H1 (cell line): ENCODE data around the gene LMBR1. TPM values are rescaled to one million over a fixed set of nuclear protein-coding genes. Genes with fewer than 3 reads are reported as not detected.

ENCODE experiments used
- CTCF ChIA-PET: fragments of 300-600 bp; sonication (Branson Sonifier 250); formaldehyde crosslinking; loops from one replicate; lab custom pipeline; 2021; ENCODE audit not compliant: partially characterized antibody; lab: Charles Lee
- POLR2A ChIA-PET: fragments of 300-600 bp; sonication (Branson Sonifier 250); formaldehyde crosslinking; loops from one replicate; lab custom pipeline; 2021; ENCODE audit warnings: inconsistent platforms; ENCODE audit not compliant: partially characterized antibody; lab: Charles Lee
- DNase-seq, 2 experiments: peaks; one replicate each; pipeline versions ENCODE4 v3.0.0 to v3.0.0-alpha.2; 2010 to 2022; ENCODE audit warnings: low spot score in 2 of 2, low read depth in 1 of 2, mixed read lengths in 1 of 2
- FAIRE-seq: peaks from 2 replicates; lab custom pipeline; 2011; peaks lifted over from hg19 to GRCh38; lab: Jason Lieb, UNC
- H2AFZ ChIP-seq: 2 replicates; pipeline ENCODE4 v1.8.1; 2012; ENCODE audit warnings: low read length, inconsistent platforms
- H2AK5ac ChIP-seq: 2 replicates; pipeline ENCODE4 v1.6.1; 2013; ENCODE audit warnings: low read depth, low read length
- H2BK120ac ChIP-seq: replicated peaks from 2 replicates; pipeline ENCODE3; 2013; ENCODE audit warnings: low read depth, low read length, inconsistent platforms
- H2BK12ac ChIP-seq: 2 replicates; pipeline ENCODE4 v1.6.1; 2013; ENCODE audit warnings: low read depth, low read length
- H2BK15ac ChIP-seq: 2 replicates; pipeline ENCODE4 v1.6.1; 2013; ENCODE audit warnings: low read length
- H2BK20ac ChIP-seq: 2 replicates; pipeline ENCODE4 v1.6.1; 2013; ENCODE audit warnings: low read length
- H2BK5ac ChIP-seq: 2 replicates; pipeline ENCODE4 v1.6.1; 2013; ENCODE audit warnings: low read depth, low read length
- H3K14ac ChIP-seq: 2 replicates; pipeline ENCODE4 v1.6.1; 2013; ENCODE audit warnings: inconsistent platforms; ENCODE audit not compliant: insufficient read length
- H3K18ac ChIP-seq: 2 replicates; pipeline ENCODE4 v1.6.1; 2013; ENCODE audit warnings: low read length; ENCODE audit errors: extremely low read depth
- H3K23ac ChIP-seq: 2 replicates; pipeline ENCODE4 v1.6.1; 2013; ENCODE audit warnings: inconsistent platforms; ENCODE audit not compliant: insufficient read length
- H3K23me2 ChIP-seq: 2 replicates; pipeline ENCODE4 v1.6.1; 2013; ENCODE audit warnings: low read depth, low read length
- H3K27ac ChIP-seq: 2 replicates; pipeline ENCODE4 v1.6.1; 2011; ENCODE audit warnings: low read depth, low read length, inconsistent platforms
- H3K27me3 ChIP-seq, 4 experiments: replicated peaks in 1 of 4; 1 replicate in 1 of 4; 2 replicates in 3 of 4; pipeline versions ENCODE4 v1.6.1 to v1.8.1; 2011 to 2013; ENCODE audit warnings: low read length in 3 of 4, mild to moderate bottlenecking in 3 of 4, inconsistent platforms in 2 of 4, mixed read lengths in 2 of 4, moderate library complexity in 1 of 4; ENCODE audit not compliant: control insufficient read depth in 3 of 4, insufficient read depth in 3 of 4; ENCODE audit errors: extremely low read depth in 1 of 4
- H3K36me3 ChIP-seq, 4 experiments: 2 replicates each; pipeline versions ENCODE4 v1.6.1 to v1.8.1; 2011 to 2013; ENCODE audit warnings: mild to moderate bottlenecking in 4 of 4, low read length in 3 of 4, moderate library complexity in 2 of 4, control low read depth in 1 of 4, inconsistent platforms in 1 of 4; ENCODE audit not compliant: insufficient read depth in 4 of 4, control insufficient read depth in 2 of 4
- H3K4ac ChIP-seq: replicated peaks from 2 replicates; pipeline ENCODE3; 2013; ENCODE audit warnings: low read length, low read depth, mixed read lengths, inconsistent platforms; ENCODE audit not compliant: insufficient read length
- H3K4me1 ChIP-seq, 4 experiments: replicated peaks in 1 of 4; 1 replicate in 1 of 4; 2 replicates in 3 of 4; pipeline versions ENCODE4 v1.6.1 to v1.8.1; 2011 to 2013; ENCODE audit warnings: low read length in 3 of 4, inconsistent platforms in 2 of 4, mixed read lengths in 1 of 4; ENCODE audit not compliant: insufficient read depth in 4 of 4, control insufficient read depth in 3 of 4
- H3K4me2 ChIP-seq, 2 experiments: 2 replicates each; pipeline versions ENCODE4 v1.6.1 to v1.8.1; 2011 to 2013; ENCODE audit warnings: low read depth in 2 of 2, low read length in 2 of 2, control low read depth in 1 of 2, inconsistent platforms in 1 of 2, mild to moderate bottlenecking in 1 of 2; ENCODE audit not compliant: insufficient read depth in 1 of 2
- H3K4me3 ChIP-seq, 4 experiments: fragments of 200-600, 300-600 bp in 1 of 4; sonication (generic), shearing (Covaris generic), sonication (Bioruptor Twin) in 1 of 4; 2 replicates each; pipeline versions ENCODE4 v1.5.1 to v1.8.1; 2011 to 2016; ENCODE audit warnings: low read length in 4 of 4, low read depth in 3 of 4, control low read depth in 2 of 4, inconsistent platforms in 2 of 4, mild to moderate bottlenecking in 2 of 4, mixed read lengths in 1 of 4, moderate library complexity in 1 of 4; ENCODE audit not compliant: insufficient read depth in 2 of 4; ENCODE audit errors: extremely low read depth in 1 of 4
- H3K56ac ChIP-seq: replicated peaks from 2 replicates; pipeline ENCODE3; 2013; ENCODE audit warnings: low read depth, mild to moderate bottlenecking, mixed read lengths, low read length, inconsistent platforms; ENCODE audit not compliant: insufficient read length
- H3K79me1 ChIP-seq: 2 replicates; pipeline ENCODE4 v1.6.1; 2013; ENCODE audit warnings: low read depth, low read length, control low read depth
- H3K79me2 ChIP-seq, 2 experiments: 2 replicates each; pipeline versions ENCODE4 v1.6.1 to v1.8.1; 2012 to 2013; ENCODE audit warnings: low read length in 2 of 2, mild to moderate bottlenecking in 2 of 2, inconsistent platforms in 1 of 2; ENCODE audit not compliant: insufficient read depth in 2 of 2, control insufficient read depth in 1 of 2
- H3K9ac ChIP-seq, 4 experiments: replicated peaks in 1 of 4; 1 replicate in 1 of 4; 2 replicates in 3 of 4; pipeline versions ENCODE4 v1.6.1 to v1.8.1; 2011 to 2013; ENCODE audit warnings: low read depth in 3 of 4, low read length in 3 of 4, control low read depth in 2 of 4, mild to moderate bottlenecking in 2 of 4, moderate library complexity in 2 of 4, inconsistent platforms in 1 of 4; ENCODE audit errors: extremely low read depth in 1 of 4
- H3K9me3 ChIP-seq, 2 experiments: 2 replicates each; pipeline versions ENCODE4 v1.6.1 to v1.8.1; 2012 to 2013; ENCODE audit warnings: mild to moderate bottlenecking in 2 of 2, moderate library complexity in 2 of 2, control low read depth in 1 of 2, inconsistent platforms in 1 of 2, low read depth in 1 of 2, low read length in 1 of 2, mixed read lengths in 1 of 2; ENCODE audit not compliant: insufficient read depth in 2 of 2
- H4K20me1 ChIP-seq, 2 experiments: replicated peaks in 1 of 2; 2 replicates each; pipeline versions ENCODE3 to v1.8.1; 2011 to 2013; ENCODE audit warnings: inconsistent platforms in 2 of 2, low read length in 2 of 2, mild to moderate bottlenecking in 1 of 2; ENCODE audit not compliant: insufficient read depth in 2 of 2, control insufficient read depth in 1 of 2
- H4K5ac ChIP-seq: 2 replicates; pipeline ENCODE4 v1.6.1; 2013; ENCODE audit warnings: low read length, low read depth, mixed read lengths, inconsistent platforms; ENCODE audit not compliant: insufficient read length
- H4K8ac ChIP-seq: 2 replicates; pipeline ENCODE4 v1.8.0; 2013; ENCODE audit warnings: mild to moderate bottlenecking, moderate library complexity, low read length, inconsistent platforms; ENCODE audit not compliant: insufficient read depth; ENCODE audit errors: extremely low read depth
- H4K91ac ChIP-seq: replicated peaks from 2 replicates; pipeline ENCODE3; 2013; ENCODE audit warnings: low read length, mixed read lengths, inconsistent platforms; ENCODE audit not compliant: insufficient read length
- CHD1 ChIP-seq: IDR thresholded peaks from 2 replicates; pipeline ENCODE4 v1.6.1; 2012; ENCODE audit warnings: low read depth, low read length, improper control_type of control experiment
- CREB1 ChIP-seq: IDR thresholded peaks from 2 replicates; pipeline ENCODE4 v1.6.1; 2012; ENCODE audit warnings: inconsistent platforms
- CTBP2 ChIP-seq: IDR thresholded peaks from 2 replicates; pipeline ENCODE4 v1.7.0; 2011; ENCODE audit warnings: borderline replicate concordance, mild to moderate bottlenecking, moderate library complexity, mixed read lengths, low read length; ENCODE audit not compliant: insufficient read depth, insufficient read length
- GABPA ChIP-seq: IDR thresholded peaks from 2 replicates; pipeline ENCODE4 v1.6.1; 2011; ENCODE audit warnings: mild to moderate bottlenecking, low read length, moderate library complexity, borderline replicate concordance; ENCODE audit not compliant: insufficient read depth
- HDAC2 ChIP-seq, 2 experiments: fragments of 300-600 bp in 1 of 2; sonication (generic) in 1 of 2; IDR thresholded peaks; 2 replicates each; pipeline ENCODE4 v1.6.1; 2011 to 2012; ENCODE audit warnings: low read depth in 2 of 2, low read length in 2 of 2, mild to moderate bottlenecking in 2 of 2, moderate library complexity in 2 of 2, borderline replicate concordance in 1 of 2, inconsistent platforms in 1 of 2
- MAFK ChIP-seq: IDR thresholded peaks from 2 replicates; pipeline ENCODE4 v1.6.1; 2012; ENCODE audit warnings: low read depth, mild to moderate bottlenecking, improper control_type of control experiment, low read length
- MAX ChIP-seq: IDR thresholded peaks from 2 replicates; pipeline ENCODE4 v1.6.1; 2012; ENCODE audit warnings: inconsistent platforms
- PHF8 ChIP-seq: fragments of 200-600 bp; sonication (generic); conservative IDR thresholded peaks from 2 replicates; pipeline ENCODE4 v1.7.1; 2012; ENCODE audit warnings: low read depth, mild to moderate bottlenecking, inconsistent platforms, low read length, moderate library complexity
- POLR2AphosphoS5 ChIP-seq: IDR thresholded peaks from 2 replicates; pipeline ENCODE4 v1.6.1; 2011; ENCODE audit warnings: low read depth, low read length
- RNF2 ChIP-seq: fragments of 200-900, 300-1000 bp; sonication (generic); IDR thresholded peaks from 2 replicates; pipeline ENCODE4 v1.7.1; 2016; ENCODE audit warnings: borderline replicate concordance, low read depth, mild to moderate bottlenecking, antibody characterized with exemption, low read length; ENCODE audit not compliant: poor library complexity, severe bottlenecking; ENCODE audit errors: missing control alignments
- SIX5 ChIP-seq: IDR thresholded peaks from 2 replicates; pipeline ENCODE4 v1.6.1; 2011; ENCODE audit warnings: mild to moderate bottlenecking, low read depth, low read length
- SP1 ChIP-seq: IDR thresholded peaks from 2 replicates; pipeline ENCODE4 v1.6.1; 2011; ENCODE audit warnings: low read depth, low read length
- SP4 ChIP-seq: IDR thresholded peaks from 2 replicates; pipeline ENCODE4 v1.6.1; 2012; ENCODE audit warnings: low read length, inconsistent platforms
- SUZ12 ChIP-seq: fragments of 200-600 bp; sonication (generic); IDR thresholded peaks from 2 replicates; pipeline ENCODE4 v1.6.1; 2012; ENCODE audit warnings: mild to moderate bottlenecking, inconsistent platforms, low read length, moderate library complexity, mixed read lengths
- WGBS, 2 experiments: shearing (Covaris generic) in 1 of 2; methylation state at CpG; one replicate each; pipeline versions ENCODE4 v1.1.6 to v1.1.7; 2013 to 2015; ENCODE audit warnings: low lambda C conversion rate in 2 of 2, mixed read lengths in 2 of 2, inconsistent platforms in 1 of 2, low coverage in 1 of 2, missing lambda C conversion rate in 1 of 2; ENCODE audit not compliant: insufficient replicate concordance in 2 of 2, insufficient coverage in 1 of 2, insufficient read length in 1 of 2; ENCODE audit errors: extremely low coverage in 1 of 2, missing lambda C conversion rate in 1 of 2; 5-methylcytosine and 5-hydroxymethylcytosine counted together
- polyA plus RNA-seq, 7 experiments: library from polyadenylated mRNA; depleted of rRNA in 3 of 7; stranded (reverse) in 5 of 7; unstranded in 2 of 7; fragments of >200 nt in 5 of 7; fragments of 200-250 nt in 2 of 7; gene quantifications; 1 replicate in 5 of 7; 2 replicates in 1 of 7; 4 replicates in 1 of 7; pipeline versions ENCODE4 v1.2.1 to v1.2.3, GENCODE V29; 2011 to 2013; ENCODE audit warnings: missing spikeins in 2 of 7, mixed read lengths in 2 of 7
- total RNA-seq: library from RNA; stranded (reverse); fragmentation: NEBNext Ultra II Directional; extraction: Animal tissue kit (Norgen Biotek cat#: 25700); gene quantifications from 2 replicates; pipeline ENCODE4 v1.2.1, GENCODE V29; 2021

Gene LMBR1
- total and polyA plus RNA-seq, 2 of the 8 experiments (the other 6 are each of a cell fraction or from before 2014, with no cell fraction given): 15.1 to 70.4 TPM

GRCh38 chr7:156661637-156662036, 231.3 kb downstream of the LMBR1 start:
- Histone ChIP-seq H3K18ac (no peak overlapping the region), H3K4ac (no peak overlapping the region), H4K91ac (no peak overlapping the region), H3K4me3 (no peak overlapping the region), H2AFZ (no peak overlapping the region), H2BK15ac (no peak overlapping the region), H3K27me3 (no peaks in the 10 kb centered on the region), H2BK12ac (no peak overlapping the region), H3K56ac (no peak overlapping the region), H4K5ac (no peak overlapping the region), H3K9ac (no peak overlapping the region), H2BK5ac (no peak overlapping the region), H3K27ac (no peak overlapping the region), H2BK20ac (no peak overlapping the region), H2AK5ac (no peak overlapping the region), H4K20me1 (no peaks in the 10 kb centered on the region), H3K79me2 (no peaks in the 10 kb centered on the region), H3K9me3 (no peaks in the 10 kb centered on the region), H3K23ac (no peak overlapping the region), H2BK120ac (no peak overlapping the region), H3K23me2 (no peaks in the 10 kb centered on the region), H3K79me1 (no peaks in the 10 kb centered on the region), H3K36me3 (no peaks in the 10 kb centered on the region), H3K4me2 (no peak overlapping the region), H3K4me1 (peaks cover 2 to 13% (median 6%) of the 10 kb centered on the region in 4 experiments; a peak in 6 of 7 replicates), H3K14ac (no peak overlapping the region)
- CTCF ChIA-PET: interaction anchor here (0.7 to 1.1 kb wide), 3 partner anchors 11 to 847 kb away, joined by 4 to 5 read pairs (median 4); no protein-coding TSS in a partner anchor
- 93% methylated on average over 5 of the region's 5 CpGs; no CpG with 5 or more reads in 1 of the 2 experiments for WGBS, 2 experiments
- no peak for FAIRE-seq
- POLR2A ChIA-PET: interaction anchor here (1.0 to 1.2 kb wide), 2 partner anchors 10 to 156 kb away, joined by 4 read pairs; no protein-coding TSS in a partner anchor
- no peak for DNase-seq
- TF ChIP-seq SIX5: no peak
- no peak for TF ChIP-seq CHD1
- no peak for TF ChIP-seq CTBP2
- TF ChIP-seq POLR2AphosphoS5: no peak
- no peak for TF ChIP-seq HDAC2 (IDR thresholded peaks at IDR 0.05; ENCODE audit: borderline replicate concordance in 1 of 2, low read depth in 2 of 2, low read length in 2 of 2)
- no peak for TF ChIP-seq RNF2
- TF ChIP-seq SP4: no peak
- no peak for TF ChIP-seq MAFK
- no peak for TF ChIP-seq SP1
- TF ChIP-seq CREB1: no peak
- TF ChIP-seq SUZ12: no peak
- TF ChIP-seq PHF8: no peak
- TF ChIP-seq MAX: no peak
- TF ChIP-seq GABPA: no peak
- TF ChIP-seq, all 59 proteins: peak for 0
- H4K8ac ChIP-seq: no peak overlapping the region
